ENCODE results near the gene CCDC73. TPM values are rescaled to one million over a fixed set of nuclear protein-coding genes. Genes with fewer than 3 reads are reported as not detected.
"Not testable (repeated sequence)": the region's sequence is repeated elsewhere in the genome, so short reads cannot be mapped to it uniquely, and the experiment has no call there.

The CCDC73 gene
- total and polyA plus RNA-seq, 2 of the 4 experiments (the other 2 are of a cell fraction): not detected

DNA sequence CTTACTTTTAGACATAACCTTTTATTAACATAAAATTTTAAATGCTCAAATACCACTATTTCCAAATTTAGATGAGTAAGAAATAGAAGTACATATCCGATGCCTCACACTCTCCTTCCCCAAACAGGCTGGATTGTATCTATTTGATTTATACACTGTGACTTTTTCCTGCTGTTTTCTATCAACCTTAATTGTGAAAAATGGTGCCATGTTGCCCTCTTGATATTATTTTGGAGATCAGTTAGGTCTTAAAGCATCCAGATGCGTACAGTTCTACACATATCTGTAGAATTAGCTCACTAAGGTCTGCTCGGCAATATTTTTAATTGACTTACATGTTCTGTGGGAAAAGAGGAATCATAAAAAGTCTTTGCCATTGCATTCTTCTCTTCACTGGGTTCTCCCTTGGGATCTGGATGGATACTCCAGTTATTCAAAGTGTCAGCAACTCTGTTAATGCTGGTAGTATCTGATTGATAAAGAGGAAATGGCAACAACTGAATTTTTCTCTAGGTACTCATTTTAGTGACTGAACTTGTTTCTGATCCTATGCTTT, 183.6 kb downstream of the CCDC73 start:
- Histone ChIP-seq H3K4me3 (ENCODE audit: insufficient read depth, low read depth, low read length) (no peak overlapping the region), H2AFZ (replicated peaks; ENCODE audit: low read length, poor library complexity) (no peak overlapping the region), H2BK120ac (ENCODE audit: low read depth, low read length) (no peak overlapping the region), H3K14ac (replicated peaks; ENCODE audit: low read depth, low read length) (no peak overlapping the region), H3K4me1 (ENCODE audit: control insufficient read depth, insufficient read depth, low read length) (no peaks in the 10 kb centered on the region), H4K8ac (ENCODE audit: low read depth in 2 of 2, low read length in 2 of 2) (no peak overlapping the region), H3K36me3 (ENCODE audit: control insufficient read depth, insufficient read depth, low read length) (no peaks in the 10 kb centered on the region), H3K9me1 (ENCODE audit: insufficient read depth, low read length) (no peaks in the 10 kb centered on the region), H4K91ac (ENCODE audit: insufficient read depth, low read depth, low read length) (no peak overlapping the region), H3K56ac (ENCODE audit: extremely low read depth, insufficient read depth, low read length) (no peak overlapping the region), H3K4me2 (ENCODE audit: low read depth, low read length) (no peak overlapping the region), H2AK5ac (ENCODE audit: low read depth, low read length) (no peak overlapping the region), H3K9me3 (ENCODE audit: control insufficient read depth, insufficient read depth, low read length) (no peaks in the 10 kb centered on the region), H2AK9ac (replicated peaks; ENCODE audit: low read depth, low read length, poor library complexity) (no peak overlapping the region), H2BK5ac (ENCODE audit: low read depth, low read length, poor library complexity, severe bottlenecking) (no peak overlapping the region), H3K23ac (ENCODE audit: low read depth, low read length) (no peak overlapping the region), H3K18ac (ENCODE audit: low read depth, low read length) (no peak overlapping the region), H3K79me1 (ENCODE audit: low read depth in 1 of 2, low read length in 2 of 2) (no peaks in the 10 kb centered on the region), H3K4ac (ENCODE audit: low read depth, low read length) (no peak overlapping the region), H4K20me1 (ENCODE audit: insufficient read depth, low read length) (no peaks in the 10 kb centered on the region), H2BK20ac (ENCODE audit: low read depth, low read length) (no peak overlapping the region), H3K27ac (ENCODE audit: insufficient read depth, low read length) (no peak overlapping the region), H3K9ac (ENCODE audit: low read depth, low read length) (no peak overlapping the region), H3K27me3 (ENCODE audit: control insufficient read depth, insufficient read depth, low read length) (no peaks in the 10 kb centered on the region), H2BK15ac (ENCODE audit: low read depth, low read length) (no peak overlapping the region), H4K5ac (ENCODE audit: low read depth, low read length) (no peak overlapping the region)
- no peak for TF ChIP-seq CHD1 (IDR thresholded peaks at IDR 0.05; ENCODE audit: low read depth, low read length)
- no peak for TF ChIP-seq FOS (IDR thresholded peaks at IDR 0.05; ENCODE audit: low read depth, low read length)
- no peak for TF ChIP-seq RCOR1 (IDR thresholded peaks at IDR 0.05; ENCODE audit: insufficient replicate concordance, low read length)
- TF ChIP-seq SMC3 (IDR thresholded peaks at IDR 0.05; ENCODE audit: low read depth, low read length): no peak
- TF ChIP-seq MAZ (IDR thresholded peaks at IDR 0.05; ENCODE audit: borderline replicate concordance, low read depth, low read length): no peak
- POLR2A ChIA-PET (ENCODE audit: unreplicated experiment): no interaction called here
- CTCF ChIA-PET: no interaction called here
- no CpG with 5 or more reads among the region's 3 CpGs for WGBS, 2 experiments (ENCODE audit: extremely low coverage in 2 of 2, insufficient read length in 1 of 2)
- dilution Hi-C loops (cut with HindIII; ENCODE audit: low sequenced_read_pairs, unreplicated experiment) (no loop called here), in situ Hi-C loops (cut with MboI; ENCODE audit: low sequenced_read_pairs) (no loop called here), intact Hi-C loops (cut with micrococcal nuclease) (no loop called here)
- ATAC-seq (ENCODE audit: low read depth) (no peak), DNase-seq (no peak)
- BruUV-seq (replicated peaks): no TSS peak

GRCh38 chr11:32608826-32609225, 185.6 kb downstream of the CCDC73 start:
- H3K4me3 ChIP-seq (ENCODE audit: insufficient read depth, low read depth, low read length); H3K18ac ChIP-seq (ENCODE audit: low read depth, low read length); intact Hi-C loops (cut with micrococcal nuclease); H3K79me1 ChIP-seq (ENCODE audit: low read depth in 1 of 2, low read length in 2 of 2); H4K5ac ChIP-seq (ENCODE audit: low read depth, low read length); H2AFZ ChIP-seq (replicated peaks; ENCODE audit: low read length, poor library complexity); ATAC-seq (ENCODE audit: low read depth); H2AK5ac ChIP-seq (ENCODE audit: low read depth, low read length); H3K56ac ChIP-seq (ENCODE audit: extremely low read depth, insufficient read depth, low read length); H2BK5ac ChIP-seq (ENCODE audit: low read depth, low read length, poor library complexity, severe bottlenecking); CTCF ChIA-PET; H3K9me3 ChIP-seq (ENCODE audit: control insufficient read depth, insufficient read depth, low read length); H3K9ac ChIP-seq (ENCODE audit: low read depth, low read length); dilution Hi-C loops (cut with HindIII; ENCODE audit: low sequenced_read_pairs, unreplicated experiment); H3K14ac ChIP-seq (replicated peaks; ENCODE audit: low read depth, low read length); H3K4ac ChIP-seq (ENCODE audit: low read depth, low read length); H2BK120ac ChIP-seq (ENCODE audit: low read depth, low read length); in situ Hi-C loops (cut with MboI; ENCODE audit: low sequenced_read_pairs); H3K4me2 ChIP-seq (ENCODE audit: low read depth, low read length); H3K27ac ChIP-seq (ENCODE audit: insufficient read depth, low read length); H2BK20ac ChIP-seq (ENCODE audit: low read depth, low read length); H4K8ac ChIP-seq (ENCODE audit: low read depth in 2 of 2, low read length in 2 of 2); H3K9me1 ChIP-seq (ENCODE audit: insufficient read depth, low read length); BruUV-seq (replicated peaks); H3K23ac ChIP-seq (ENCODE audit: low read depth, low read length); H2BK15ac ChIP-seq (ENCODE audit: low read depth, low read length); POLR2A ChIA-PET (ENCODE audit: unreplicated experiment); DNase-seq; H4K20me1 ChIP-seq (ENCODE audit: insufficient read depth, low read length); H3K27me3 ChIP-seq (ENCODE audit: control insufficient read depth, insufficient read depth, low read length); H3K36me3 ChIP-seq (ENCODE audit: control insufficient read depth, insufficient read depth, low read length); H4K91ac ChIP-seq (ENCODE audit: insufficient read depth, low read depth, low read length); H2AK9ac ChIP-seq (replicated peaks; ENCODE audit: low read depth, low read length, poor library complexity); H3K4me1 ChIP-seq (ENCODE audit: control insufficient read depth, insufficient read depth, low read length): not testable (repeated sequence)
- WGBS, 2 experiments (ENCODE audit: extremely low coverage in 2 of 2, insufficient read length in 1 of 2): 100% methylated on average over 1 of the region's 4 CpGs; no CpG with 5 or more reads in 1 of the 2 experiments
